Smooth muscle cell (in vitro differentiated cells): ENCODE data around the gene COX10. TPM values are rescaled to one million over a fixed set of nuclear protein-coding genes. Genes with fewer than 3 reads are reported as not detected.

Source experiments
- DNase-seq: peaks from one replicate; lab custom pipeline; 2025; ENCODE audit not compliant: unreplicated experiment; lab: John Stamatoyannopoulos, UW
- H2AFZ ChIP-seq: fragments of 200-600 bp; sonication (generic); 2 replicates; pipeline ENCODE4 v1.6.0; 2016; ENCODE audit warnings: antibody characterized with exemption, low read depth, mild to moderate bottlenecking
- H3F3A ChIP-seq: fragments of 200-600 bp; sonication (generic); 2 replicates; pipeline ENCODE4 v1.6.0; 2017; ENCODE audit warnings: antibody characterized with exemption, low read depth
- H3K27ac ChIP-seq: fragments of 200-600 bp; sonication (generic); 2 replicates; pipeline ENCODE4 v1.5.1; 2016; ENCODE audit warnings: low read depth, mild to moderate bottlenecking
- H3K27me3 ChIP-seq: fragments of 200-600 bp; sonication (generic); 2 replicates; pipeline ENCODE4 v1.6.1; 2016; ENCODE audit warnings: low read depth, mild to moderate bottlenecking
- H3K36me3 ChIP-seq: fragments of 200-600 bp; sonication (generic); 2 replicates; pipeline ENCODE4 v1.5.1; 2016; ENCODE audit warnings: low read depth
- H3K4me1 ChIP-seq: fragments of 200-600 bp; sonication (generic); 2 replicates; pipeline ENCODE4 v1.5.1; 2016; ENCODE audit warnings: low read depth
- H3K4me2 ChIP-seq: fragments of 200-600 bp; sonication (generic); 2 replicates; pipeline ENCODE4 v1.6.0; 2016; ENCODE audit warnings: mild to moderate bottlenecking
- H3K4me3 ChIP-seq: fragments of 200-600 bp; sonication (generic); 2 replicates; pipeline ENCODE4 v1.5.1; 2016; ENCODE audit warnings: mild to moderate bottlenecking
- H3K79me2 ChIP-seq: fragments of 200-600 bp; sonication (generic); 2 replicates; pipeline ENCODE4 v1.6.0; 2016; ENCODE audit warnings: low read depth, mild to moderate bottlenecking
- H3K9ac ChIP-seq: fragments of 200-600 bp; sonication (generic); 2 replicates; pipeline ENCODE4 v1.6.0; 2016; ENCODE audit warnings: low read depth
- H3K9me3 ChIP-seq: fragments of 200-600 bp; sonication (generic); replicated peaks from 2 replicates; pipeline ENCODE4 v1.5.1; 2016; ENCODE audit warnings: low read depth
- H4K20me1 ChIP-seq: fragments of 200-600 bp; sonication (generic); 2 replicates; pipeline ENCODE4 v1.6.0; 2016; ENCODE audit warnings: low read depth
- WGBS: methylation state at CpG from one replicate; pipeline ENCODE4 v1.1.7; 2016; ENCODE audit warnings: low lambda C conversion rate; 5-methylcytosine and 5-hydroxymethylcytosine counted together
- polyA plus RNA-seq: library from polyadenylated mRNA; unstranded; fragments of >200 nt; fragmentation: Nextera tagmentation; extraction: Ambion mirVana; gene quantifications from 2 replicates; pipeline ENCODE4 v1.2.1, GENCODE V29; 2016
- total RNA-seq: library from RNA; depleted of rRNA; stranded (reverse); fragments of >200 nt; gene quantifications from 2 replicates; pipeline ENCODE4 v1.2.3, GENCODE V29; 2014
- TF ChIP-seq, protein P1 (sequence below): fragments of 200-600 bp; sonication (generic); IDR thresholded peaks from 2 replicates; pipeline ENCODE4 v1.5.1; 2017; ENCODE audit warnings: borderline replicate concordance, mild to moderate bottlenecking, antibody characterized with exemption; ENCODE audit not compliant: insufficient read depth, poor library complexity, severe bottlenecking

The COX10 gene
- total and polyA plus RNA-seq, 2 experiments from 2014 or later: 15.1 to 18.4 TPM

DNA sequence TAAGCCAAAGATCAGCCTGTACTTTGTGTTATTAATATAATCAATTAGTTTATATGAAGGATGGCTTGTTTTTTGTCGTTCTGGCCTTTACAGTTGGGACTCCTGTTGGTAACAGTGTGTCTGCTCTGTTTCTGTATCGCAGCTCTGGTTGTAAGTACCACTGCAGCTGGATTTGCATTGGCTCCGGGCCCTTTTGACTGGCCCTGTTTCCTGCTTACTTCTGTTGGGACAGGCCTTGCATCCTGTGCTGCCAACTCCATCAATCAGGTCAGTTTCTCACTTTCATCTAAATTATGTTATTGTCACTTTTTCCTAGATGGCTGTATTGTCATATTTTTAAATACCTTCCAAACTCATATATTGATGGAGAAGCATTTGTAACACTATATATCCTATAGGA, 32.7 kb downstream of the COX10 start:
- H3K27ac ChIP-seq: no peak overlapping the region
- peaks cover 2% of the 10 kb centered on the region for H4K20me1 ChIP-seq
- H3K27me3 ChIP-seq: no peaks in the 10 kb centered on the region
- H3F3A ChIP-seq: no peaks in the 10 kb centered on the region
- 86% methylated on average over 3 of the region's 3 CpGs for WGBS
- TF ChIP-seq, protein P1, sequence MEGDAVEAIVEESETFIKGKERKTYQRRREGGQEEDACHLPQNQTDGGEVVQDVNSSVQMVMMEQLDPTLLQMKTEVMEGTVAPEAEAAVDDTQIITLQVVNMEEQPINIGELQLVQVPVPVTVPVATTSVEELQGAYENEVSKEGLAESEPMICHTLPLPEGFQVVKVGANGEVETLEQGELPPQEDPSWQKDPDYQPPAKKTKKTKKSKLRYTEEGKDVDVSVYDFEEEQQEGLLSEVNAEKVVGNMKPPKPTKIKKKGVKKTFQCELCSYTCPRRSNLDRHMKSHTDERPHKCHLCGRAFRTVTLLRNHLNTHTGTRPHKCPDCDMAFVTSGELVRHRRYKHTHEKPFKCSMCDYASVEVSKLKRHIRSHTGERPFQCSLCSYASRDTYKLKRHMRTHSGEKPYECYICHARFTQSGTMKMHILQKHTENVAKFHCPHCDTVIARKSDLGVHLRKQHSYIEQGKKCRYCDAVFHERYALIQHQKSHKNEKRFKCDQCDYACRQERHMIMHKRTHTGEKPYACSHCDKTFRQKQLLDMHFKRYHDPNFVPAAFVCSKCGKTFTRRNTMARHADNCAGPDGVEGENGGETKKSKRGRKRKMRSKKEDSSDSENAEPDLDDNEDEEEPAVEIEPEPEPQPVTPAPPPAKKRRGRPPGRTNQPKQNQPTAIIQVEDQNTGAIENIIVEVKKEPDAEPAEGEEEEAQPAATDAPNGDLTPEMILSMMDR: no peak
- no peak overlapping the region for H2AFZ ChIP-seq
- H3K9me3 ChIP-seq: no peaks in the 10 kb centered on the region
- H3K4me3 ChIP-seq: no peak overlapping the region
- no peak for DNase-seq
- no peaks in the 10 kb centered on the region for H3K4me1 ChIP-seq
- H3K79me2 ChIP-seq: no peaks in the 10 kb centered on the region
- no peak overlapping the region for H3K9ac ChIP-seq
- H3K36me3 ChIP-seq: peaks cover 3% of the 10 kb centered on the region
- H3K4me2 ChIP-seq: no peak overlapping the region

DNA sequence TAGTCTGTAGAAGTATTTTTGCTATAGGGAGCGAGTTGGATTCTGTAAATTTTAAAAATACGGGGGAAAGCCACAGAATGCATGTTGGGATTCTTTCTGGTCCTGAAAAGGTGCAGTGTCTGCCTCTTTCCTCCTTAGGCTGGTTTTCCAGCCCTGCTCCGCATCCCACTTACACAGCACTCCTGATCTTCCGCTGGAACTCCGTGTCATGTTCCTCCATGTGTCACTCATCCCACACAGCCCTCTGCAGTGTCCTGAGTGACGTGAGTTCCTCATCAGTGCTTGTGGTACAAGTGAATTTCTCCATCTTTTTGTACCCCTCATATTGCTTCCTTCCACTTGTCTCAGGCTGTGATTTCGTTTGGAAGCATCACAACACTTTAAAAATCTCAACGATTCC, 34.5 kb downstream of the COX10 start:
- Histone ChIP-seq H3K36me3 (peaks cover 3% of the 10 kb centered on the region), H4K20me1 (peaks cover 8% of the 10 kb centered on the region), H3K9ac (no peak overlapping the region), H3K79me2 (peaks cover 5% of the 10 kb centered on the region), H3K4me1 (no peaks in the 10 kb centered on the region), H3K4me2 (no peak overlapping the region), H3F3A (no peaks in the 10 kb centered on the region), H3K9me3 (no peaks in the 10 kb centered on the region), H2AFZ (no peak overlapping the region), H3K4me3 (no peak overlapping the region), H3K27ac (no peak overlapping the region), H3K27me3 (no peaks in the 10 kb centered on the region)
- TF ChIP-seq, protein P1: no peak
- WGBS: 96% methylated on average over 8 of the region's 8 CpGs
- DNase-seq: no peak

DNA sequence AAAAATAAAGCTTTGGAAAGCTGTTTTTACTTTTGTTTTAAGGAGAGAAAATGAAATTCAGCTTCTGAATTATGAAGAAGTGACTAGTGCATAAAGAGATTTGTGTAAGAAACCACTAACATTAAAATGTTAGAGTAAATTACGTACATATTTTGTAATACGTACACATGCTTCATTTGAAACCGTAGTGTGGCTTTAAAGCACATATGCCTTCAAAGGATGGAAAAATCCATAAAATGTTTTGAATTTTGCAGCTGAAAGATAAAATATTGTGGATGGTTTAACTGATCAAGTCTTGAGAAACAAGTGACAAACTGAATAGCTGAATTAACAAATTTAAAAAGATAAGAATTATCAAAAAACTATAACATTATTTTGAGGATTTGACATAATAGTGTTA, 35.4 kb downstream of the COX10 start:
- 57% methylated on average over 3 of the region's 3 CpGs for WGBS
- Histone ChIP-seq H3K27ac (no peak overlapping the region), H3K9ac (no peak overlapping the region), H3K36me3 (peaks cover 3% of the 10 kb centered on the region), H3K27me3 (no peaks in the 10 kb centered on the region), H3K4me1 (no peaks in the 10 kb centered on the region), H2AFZ (no peak overlapping the region), H3K79me2 (peaks cover 9% of the 10 kb centered on the region), H3K9me3 (no peaks in the 10 kb centered on the region), H3K4me2 (no peak overlapping the region), H3F3A (no peaks in the 10 kb centered on the region), H3K4me3 (no peak overlapping the region), H4K20me1 (peaks cover 17% of the 10 kb centered on the region)
- TF ChIP-seq, protein P1: no peak
- DNase-seq: no peak

DNA sequence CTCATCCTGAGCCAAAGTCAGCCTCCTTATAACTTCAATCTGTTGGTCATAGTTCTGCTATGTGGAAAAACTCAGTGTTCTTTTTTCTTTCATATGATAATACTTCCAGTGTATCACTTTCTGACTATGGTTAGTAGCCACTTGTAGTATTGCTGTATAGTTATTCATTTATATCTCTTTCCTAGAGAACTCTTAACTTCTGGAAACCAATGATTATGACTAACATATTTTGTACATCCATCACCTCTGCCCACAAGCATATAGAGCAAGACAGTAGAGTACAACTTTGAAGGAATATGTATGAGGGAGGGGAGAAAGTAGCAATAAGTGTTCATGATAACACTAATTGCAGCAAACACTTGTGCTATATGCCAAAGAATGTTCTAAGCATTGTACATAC, 38.6 kb downstream of the COX10 start:
- peaks cover 9% of the 10 kb centered on the region for H3K79me2 ChIP-seq
- H4K20me1 ChIP-seq: peaks cover 33% of the 10 kb centered on the region
- no peak overlapping the region for H3K4me2 ChIP-seq
- H3K36me3 ChIP-seq: peaks cover 3% of the 10 kb centered on the region
- TF ChIP-seq, protein P1: no peak
- no peak for DNase-seq
- no peaks in the 10 kb centered on the region for H3K27me3 ChIP-seq
- no peaks in the 10 kb centered on the region for H3K9me3 ChIP-seq
- no peaks in the 10 kb centered on the region for H3K4me1 ChIP-seq
- no peak overlapping the region for H3K9ac ChIP-seq
- H3K27ac ChIP-seq: no peak overlapping the region
- H3F3A ChIP-seq: no peaks in the 10 kb centered on the region
- no peak overlapping the region for H3K4me3 ChIP-seq
- no peak overlapping the region for H2AFZ ChIP-seq
